ENCODE measurements around the gene PLEKHN1.
A peak's percentile ranks its signal among the peaks of the same experiment; 100 is the strongest.

PLEKHN1 gene

GRCh38 chr1:998995-999724 lies 32.9 kb downstream of the PLEKHN1 start (continued):
- TF ChIP-seq BCL6B (tag by site-specific recombination; IDR thresholded peaks at IDR 0.05), result no peak
- no peak for TF ChIP-seq ZNF510 (tag by site-specific recombination; IDR thresholded peaks at IDR 0.05; ENCODE audit: insufficient replicate concordance)
- TF ChIP-seq ZNF623 (tag by site-specific recombination; IDR thresholded peaks at IDR 0.05), result no peak
- TF ChIP-seq MZF1 (tag by site-specific recombination; IDR thresholded peaks at IDR 0.05; ENCODE audit: borderline replicate concordance), result no peak
- no peak for TF ChIP-seq KLF16 (tag by site-specific recombination; IDR thresholded peaks at IDR 0.05)
- no peak for TF ChIP-seq ZNF335 (tag by site-specific recombination; conservative IDR thresholded peaks at IDR 0.05)
- no peak for TF ChIP-seq ZNF239 (tag by site-specific recombination; IDR thresholded peaks at IDR 0.05)
- no peak for TF ChIP-seq ZNF544 (tag by site-specific recombination; IDR thresholded peaks at IDR 0.05)
- no peak for TF ChIP-seq ZFP41 (tag by site-specific recombination; IDR thresholded peaks at IDR 0.05; ENCODE audit: borderline replicate concordance)
- TF ChIP-seq ZSCAN4 (tag by site-specific recombination; IDR thresholded peaks at IDR 0.05), result no peak
- TF ChIP-seq ZNF76 (tag by site-specific recombination; IDR thresholded peaks at IDR 0.05; ENCODE audit: borderline replicate concordance, low read depth), result no peak
- TF ChIP-seq SCRT1 (tag by site-specific recombination; IDR thresholded peaks at IDR 0.05; ENCODE audit: borderline replicate concordance), result no peak
- no peak for TF ChIP-seq ZNF274 (IDR thresholded peaks at IDR 0.05; ENCODE audit: low read length)
- no peak for TF ChIP-seq ZNF274 (tag by site-specific recombination; IDR thresholded peaks at IDR 0.05; ENCODE audit: borderline replicate concordance)

- CTCF ChIA-PET, result interaction anchor here (0.7 kb wide), 1 partner anchor 64 kb away, joined by 3 read pairs; no protein-coding TSS in a partner anchor
- H3K27ac ChIP-seq (ENCODE audit: extremely low read depth, low read depth, low read length), result peak within 1 kb of the TSS; percentile 97
- POLR2A ChIA-PET, result interaction anchor here (0.5 to 6.5 kb wide), 10 partner anchors 13 to 319 kb away, joined by 3 to 44 read pairs (median 4); partner anchors contain the start of genes AGRN, ISG15 and PLEKHN1
- H3K9me3 ChIP-seq (ENCODE audit: control insufficient read depth, insufficient read depth, low read depth, low read length), result no peaks in the 10 kb centered on the region
- peaks cover 0 to 40% of the 10 kb centered on the region in 2 experiments; a peak in 2 of 3 replicates for H3K36me3 ChIP-seq (ENCODE audit: control insufficient read depth in 2 of 2, insufficient read depth in 1 of 2, low read length in 2 of 2)
- peak within 1 kb of the TSS; percentile 74 for H3K4me3 ChIP-seq (ENCODE audit: low read depth, low read length)
- 0 out of 2 replicates have a peak, but pooled peaks cover 3% of the 10 kb centered on the region for H3K4me1 ChIP-seq (ENCODE audit: control insufficient read depth, insufficient read depth, low read length)
- no peak for TF ChIP-seq ATF2 (tag by site-specific recombination; IDR thresholded peaks at IDR 0.05; ENCODE audit: low read depth)
- TF ChIP-seq ZNF677 (tag by site-specific recombination; IDR thresholded peaks at IDR 0.05), result peak; percentile 29; the same call in 1 of the 2 replicates
- peak; percentile 47; the same call in 1 of the 2 replicates for TF ChIP-seq ZNF561 (tag by site-specific recombination; IDR thresholded peaks at IDR 0.05; ENCODE audit: borderline replicate concordance)
- TF ChIP-seq IKZF3 (tag by site-specific recombination; IDR thresholded peaks at IDR 0.05), result peak; percentile 58
- no peak for TF ChIP-seq ZNF626 (tag by site-specific recombination; IDR thresholded peaks at IDR 0.05)
- peak; percentile 10; the same call in 1 of the 2 replicates for TF ChIP-seq ZNF660 (tag by site-specific recombination; IDR thresholded peaks at IDR 0.05)
- no peak for TF ChIP-seq ZNF423 (tag by site-specific recombination; IDR thresholded peaks at IDR 0.05)
- no peak for TF ChIP-seq ZNF426 (tag by site-specific recombination; IDR thresholded peaks at IDR 0.05)
- TF ChIP-seq ZNF433 (tag by site-specific recombination; IDR thresholded peaks at IDR 0.05; ENCODE audit: low read depth), result no peak
- no peak for TF ChIP-seq ZBTB11 (tag by site-specific recombination; conservative IDR thresholded peaks at IDR 0.05; ENCODE audit: low read depth)
- TF ChIP-seq ZBTB6 (tag by site-specific recombination; IDR thresholded peaks at IDR 0.05), result peak; percentile 58
- peak; percentile 65 for TF ChIP-seq KLF1 (tag by site-specific recombination; IDR thresholded peaks at IDR 0.05)
- TF ChIP-seq ZNF777 (tag by site-specific recombination; IDR thresholded peaks at IDR 0.05; ENCODE audit: borderline replicate concordance), result no peak
These were observed 33.6 kb downstream of the PLEKHN1 start, which contains the start of gene HES4 for GRCh38 chr1:999725-1000356. TSS of gene HES4 (minus strand) at chr1:1000097. CDS start at chr1:999973, 124 bp downstream.

Measured in HEK293 (cell line).